Pancreas (tissue), 10 donors: ENCODE data around the gene BSG. TPM values are rescaled to one million over a fixed set of nuclear protein-coding genes. Genes with fewer than 3 reads are reported as not detected.
A peak's percentile ranks its signal among the peaks of the same experiment; 100 is the strongest.

Experiments used
- ATAC-seq, 4 donors: fragments of 200-7000 bp; cut with Tn5 transposase; one replicate each; pipeline versions ENCODE4 v1.8.0 to v1.9.1; 2020; ENCODE audit warnings: mild to moderate bottlenecking in 4 of 4, moderate library complexity in 4 of 4
- DNase-seq, 6 donors: peaks; one replicate each; pipeline ENCODE4 v3.0.0-alpha.2; 2020
- FAIRE-seq: peaks from 2 replicates; lab custom pipeline; 2012; peaks lifted over from hg19 to GRCh38; lab: Jason Lieb, UNC
- H3K27ac ChIP-seq, 4 donors: fragments of 200-600 bp; sonication (generic); 1 replicate in 3 of 4; 2 replicates in 1 of 4; pipeline versions ENCODE4 v1.5.0 to v1.8.0; 2020
- H3K27me3 ChIP-seq, 4 donors: fragments of 200-600 bp; one replicate each; pipeline ENCODE4 v1.8.0; 2021
- H3K36me3 ChIP-seq, 3 donors: fragments of 200-600 bp; sonication (generic) in 1 of 3; one replicate each; pipeline versions ENCODE4 v1.5.0 to v1.8.0; 2020 to 2021
- H3K4me1 ChIP-seq, 3 donors: fragments of 200-600 bp; one replicate each; pipeline ENCODE4 v1.8.0; 2021
- H3K4me3 ChIP-seq, 4 donors: fragments of 200-600 bp; sonication (generic) in 2 of 4; one replicate each; pipeline versions ENCODE4 v1.5.0 to v1.8.0; 2020 to 2021
- H3K9me3 ChIP-seq, 4 donors: fragments of 200-600 bp; one replicate each; pipeline ENCODE4 v1.8.0; 2021
- WGBS, 2 donors: extraction: QIAGEN DNeasy Blood & Tissue Kit; methylation state at CpG; one replicate each; pipeline ENCODE4 v1.1.7; 2013; 5-methylcytosine and 5-hydroxymethylcytosine counted together
- intact Hi-C, 3 donors: fragments of 100-400 bp; cut with DNase I; formaldehyde crosslinking; loops; one replicate each; pipeline versions ENCODE4 v1.11.1 to v1.14.2; 2022
- polyA plus RNA-seq, 2 donors: library from polyadenylated mRNA; stranded (reverse); fragments of 200-250 nt; gene quantifications; one replicate each; pipeline ENCODE4 v1.2.3, GENCODE V29; 2013
- total RNA-seq, 6 donors: library from RNA; stranded (reverse); fragmentation: NEBNext Ultra II Directional in 4 of 6; extraction: Animal tissue kit (Norgen Biotek cat#: 25700) in 4 of 6; gene quantifications; one replicate each; pipeline versions ENCODE4 v1.2.1 to v1.2.4, GENCODE V29; 2021 to 2023
- TF ChIP-seq, protein P1 (sequence below), 4 donors: fragments of 200-600 bp; sonication (generic) in 3 of 4; IDR thresholded peaks; one replicate each; pipeline versions ENCODE4 v1.5.0 to v1.8.0; 2021; ENCODE audit warnings: antibody characterized with exemption in 4 of 4
- donor health status: healthy with polysubstance abuse.
- donor health status: DM: no; HTN: no; CAD: no; lungs with moderate emphysema.
- donor health status: DM: no; HTN: no; CAD: no.
- donor health status: control.
- donor health status: control.
- donor health status: Bipolar disorder and iron deficiency.
- donor health status: DM: yes; HTN: yes; CAD: no.
- donor health status: DM: no; HTN: no; CAD: no.
- donor health status: DM: no; HTN: no; CAD: no.
- donor health status: DM: yes; HTN: yes; CAD: no.

Gene BSG
- total and polyA plus RNA-seq, 8 donors: 122 to 256 (median 159) TPM

DNA sequence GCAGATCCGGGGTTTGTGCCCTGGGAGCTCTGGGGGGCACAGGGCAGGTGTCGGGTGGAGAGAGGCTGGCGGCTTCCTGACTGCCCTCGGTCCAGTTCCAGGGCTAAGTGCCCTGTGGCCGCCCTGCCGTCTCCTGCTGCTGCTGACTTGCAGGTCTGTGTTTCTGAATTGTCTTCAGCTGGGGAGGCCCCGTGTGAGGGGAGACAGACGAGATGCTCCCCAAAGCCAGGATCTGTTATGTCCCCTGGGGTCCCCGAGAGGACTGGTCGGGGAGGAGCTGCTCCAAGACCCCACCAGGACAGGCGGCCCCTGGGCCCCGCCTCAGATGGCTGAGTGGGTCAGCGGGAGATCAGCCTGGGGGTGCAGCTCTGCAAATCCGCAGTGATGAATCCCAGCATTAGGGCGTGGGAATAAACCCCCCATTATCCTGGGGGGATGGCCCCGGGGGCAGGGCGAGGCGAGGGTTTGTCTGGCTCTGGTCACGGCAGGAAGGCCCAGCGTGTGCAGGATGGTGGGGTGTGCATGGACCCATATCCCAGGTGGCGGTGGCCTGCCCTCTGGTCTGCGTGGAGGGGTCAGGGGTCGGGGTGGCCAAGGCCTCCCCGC, 22.0 kb downstream of the BSG start:
- H3K27ac ChIP-seq: no peak overlapping the region
- TF ChIP-seq, protein P1, sequence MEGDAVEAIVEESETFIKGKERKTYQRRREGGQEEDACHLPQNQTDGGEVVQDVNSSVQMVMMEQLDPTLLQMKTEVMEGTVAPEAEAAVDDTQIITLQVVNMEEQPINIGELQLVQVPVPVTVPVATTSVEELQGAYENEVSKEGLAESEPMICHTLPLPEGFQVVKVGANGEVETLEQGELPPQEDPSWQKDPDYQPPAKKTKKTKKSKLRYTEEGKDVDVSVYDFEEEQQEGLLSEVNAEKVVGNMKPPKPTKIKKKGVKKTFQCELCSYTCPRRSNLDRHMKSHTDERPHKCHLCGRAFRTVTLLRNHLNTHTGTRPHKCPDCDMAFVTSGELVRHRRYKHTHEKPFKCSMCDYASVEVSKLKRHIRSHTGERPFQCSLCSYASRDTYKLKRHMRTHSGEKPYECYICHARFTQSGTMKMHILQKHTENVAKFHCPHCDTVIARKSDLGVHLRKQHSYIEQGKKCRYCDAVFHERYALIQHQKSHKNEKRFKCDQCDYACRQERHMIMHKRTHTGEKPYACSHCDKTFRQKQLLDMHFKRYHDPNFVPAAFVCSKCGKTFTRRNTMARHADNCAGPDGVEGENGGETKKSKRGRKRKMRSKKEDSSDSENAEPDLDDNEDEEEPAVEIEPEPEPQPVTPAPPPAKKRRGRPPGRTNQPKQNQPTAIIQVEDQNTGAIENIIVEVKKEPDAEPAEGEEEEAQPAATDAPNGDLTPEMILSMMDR (IDR thresholded peaks at IDR 0.05): no peak
- ATAC-seq: no peak
- no peaks in the 10 kb centered on the region for H3K36me3 ChIP-seq
- WGBS, 2 donors: 62 to 71% methylated on average over 20 to 24 of the region's 24 CpGs
- intact Hi-C loops: no loop called here
- FAIRE-seq: no peak
- DNase-seq: peak in 1 of 6 donors; percentile 47
- H3K9me3 ChIP-seq: no peaks in the 10 kb centered on the region
- H3K27me3 ChIP-seq: peaks cover 0 to 13% (median 4%) of the 10 kb centered on the region in 4 donors
- H3K4me3 ChIP-seq: no peak overlapping the region
- peaks cover 0 to 1% (median 0%) of the 10 kb centered on the region in 3 donors for H3K4me1 ChIP-seq

GRCh38 chr19:595326-596262, 23.2 kb downstream of the BSG start:
- intact Hi-C loops: no loop called here
- Histone ChIP-seq H3K27ac (no peak overlapping the region), H3K4me1 (no peaks in the 10 kb centered on the region), H3K9me3 (no peaks in the 10 kb centered on the region), H3K4me3 (no peak overlapping the region), H3K36me3 (no peaks in the 10 kb centered on the region), H3K27me3 (peaks cover 0 to 13% (median 4%) of the 10 kb centered on the region in 4 donors)
- TF ChIP-seq, protein P1 (IDR thresholded peaks at IDR 0.05): no peak
- FAIRE-seq (no peak), DNase-seq (peak in 2 of 6 donors; percentile 16 to 58), ATAC-seq (no peak)
- 64 to 70% methylated on average over 42 of the region's 42 CpGs for WGBS, 2 donors

GRCh38 chr19:596263-596655, 23.9 kb downstream of the BSG start:
- H3K4me3 ChIP-seq: no peak overlapping the region
- no peaks in the 10 kb centered on the region for H3K9me3 ChIP-seq
- H3K27me3 ChIP-seq: peaks cover 0 to 8% (median under 1%) of the 10 kb centered on the region in 4 donors
- 75 to 87% methylated on average over 16 of the region's 16 CpGs for WGBS, 2 donors
- FAIRE-seq: no peak
- H3K27ac ChIP-seq: no peak overlapping the region
- no peak for ATAC-seq
- intact Hi-C loops: no loop called here
- H3K36me3 ChIP-seq: no peaks in the 10 kb centered on the region
- DNase-seq: no peak
- TF ChIP-seq, protein P1 (IDR thresholded peaks at IDR 0.05): no peak
- no peaks in the 10 kb centered on the region for H3K4me1 ChIP-seq

GRCh38 chr19:597406-598315, 25.3 kb downstream of the BSG start:
- TF ChIP-seq, protein P1 (IDR thresholded peaks at IDR 0.05): no peak
- H3K4me3 ChIP-seq: no peak overlapping the region
- FAIRE-seq: no peak

More at GRCh38 chr19:597406-598315, 25.3 kb downstream of the BSG start:
- ATAC-seq (no peak), DNase-seq (no peak)
- no peaks in the 10 kb centered on the region for H3K4me1 ChIP-seq
- intact Hi-C loops: no loop called here
- H3K36me3 ChIP-seq: no peaks in the 10 kb centered on the region
- no peak overlapping the region for H3K27ac ChIP-seq
- no peaks in the 10 kb centered on the region for H3K27me3 ChIP-seq
- H3K9me3 ChIP-seq: no peaks in the 10 kb centered on the region
- WGBS, 2 donors: 69 to 80% methylated on average over 18 of the region's 18 CpGs
